K562 (cell line): ENCODE results near the gene IRF9. TPM values are rescaled to one million over a fixed set of nuclear protein-coding genes. Genes with fewer than 3 reads are reported as not detected.

Source experiments
- AFF1 ChIP-seq, 2 experiments: fragments of 450-650 bp; IDR thresholded peaks; 2 replicates each; pipeline ENCODE4 v1.6.1; 2018; ENCODE audit warnings: mild to moderate bottlenecking in 2 of 2, low read depth in 1 of 2; ENCODE audit not compliant: partially characterized antibody in 2 of 2
- ASH1L ChIP-seq: fragments of 450-650 bp; IDR thresholded peaks from 2 replicates; pipeline ENCODE4 v1.6.1; 2018; ENCODE audit warnings: borderline replicate concordance, mild to moderate bottlenecking, low read depth; ENCODE audit not compliant: partially characterized antibody
- BRCA1 ChIP-seq, 2 experiments: fragments of 450-650 bp in 1 of 2; sonication (generic) in 1 of 2; formaldehyde crosslinking in 1 of 2; IDR thresholded peaks; 2 replicates each; pipeline versions ENCODE4 v1.5.0 to v1.6.1; 2017 to 2020; ENCODE audit warnings: mild to moderate bottlenecking in 1 of 2, missing genetic modification reagents in 1 of 2
- CHCHD3 ChIP-seq: fragments of 250-450 bp; sonication (Bioruptor Pico); IDR thresholded peaks from 2 replicates; pipeline ENCODE4 v2.1.2; 2022; ENCODE audit warnings: mild to moderate bottlenecking
- CTCF ChIP-seq, 3 experiments: IDR thresholded peaks in 2 of 3; conservative IDR thresholded peaks in 1 of 3; 2 replicates each; pipeline ENCODE4 v1.5.1; 2011 to 2012; ENCODE audit warnings: low read length in 3 of 3, mild to moderate bottlenecking in 3 of 3, control low read depth in 2 of 3, improper control_type of control experiment in 1 of 3, inconsistent platforms in 1 of 3, low read depth in 1 of 3, mixed read lengths in 1 of 3, moderate library complexity in 1 of 3; ENCODE audit not compliant: insufficient read depth in 2 of 3
- CXXC5 ChIP-seq: fragments of 250-450 bp; sonication (Bioruptor Pico); IDR thresholded peaks from 2 replicates; pipeline ENCODE4 v1.8.0; 2022; ENCODE audit warnings: inconsistent platforms, mild to moderate bottlenecking, moderate library complexity
- DPF2 ChIP-seq: fragments of 450-650 bp; IDR thresholded peaks from 2 replicates; pipeline ENCODE4 v1.6.1; 2016
- GABPB1 ChIP-seq: sonication (generic); formaldehyde crosslinking; IDR thresholded peaks from 2 replicates; pipeline ENCODE4 v1.8.0; 2022; ENCODE audit warnings: mild to moderate bottlenecking, missing genetic modification reagents
- KLF6 ChIP-seq: fragments of 250-450 bp; sonication (Bioruptor Pico); IDR thresholded peaks from 2 replicates; pipeline ENCODE4 v1.4.0; 2020; ENCODE audit warnings: mild to moderate bottlenecking, moderate library complexity, borderline replicate concordance
- MYNN ChIP-seq, 2 experiments: sonication (generic); formaldehyde crosslinking in 1 of 2; IDR thresholded peaks; 2 replicates each; pipeline versions ENCODE4 v1.5.0 to v1.6.1; 2016 to 2020; ENCODE audit warnings: antibody characterized with exemption in 1 of 2, missing genetic modification reagents in 1 of 2
- PTRF ChIP-seq: fragments of 450-650 bp; IDR thresholded peaks from 2 replicates; pipeline ENCODE4 v1.6.1; 2016; ENCODE audit warnings: mild to moderate bottlenecking, missing genetic modification characterization, missing compliant biosample characterization
- RB1 ChIP-seq: fragments of 450-650 bp; IDR thresholded peaks from 2 replicates; pipeline ENCODE4 v1.6.1; 2017; ENCODE audit warnings: low read depth, mild to moderate bottlenecking
- RBM34 ChIP-seq: fragments of 200-400 bp; formaldehyde crosslinking; IDR thresholded peaks from 2 replicates; pipeline ENCODE4 v1.6.1; 2018; ENCODE audit warnings: low read length, borderline replicate concordance; ENCODE audit not compliant: insufficient read depth
- RFX5 ChIP-seq: IDR thresholded peaks from 2 replicates; pipeline ENCODE4 v1.6.1; 2011; ENCODE audit warnings: low read depth, mild to moderate bottlenecking, improper control_type of control experiment, low read length
- SLC30A9 ChIP-seq: fragments of 250-450 bp; sonication (Bioruptor Pico); IDR thresholded peaks from 2 replicates; pipeline ENCODE4 v1.8.0; 2022; ENCODE audit warnings: mild to moderate bottlenecking, moderate library complexity
- TRIM28 ChIP-seq: fragments of 450-650 bp; IDR thresholded peaks from 2 replicates; pipeline ENCODE4 v1.6.1; 2017
- USF2 ChIP-seq: sonication (generic); formaldehyde crosslinking; IDR thresholded peaks from 2 replicates; pipeline ENCODE4 v1.5.0; 2020; ENCODE audit warnings: missing genetic modification reagents
- YY1 ChIP-seq, 3 experiments: IDR thresholded peaks; 2 replicates each; pipeline ENCODE4 v1.6.1; 2011; ENCODE audit warnings: low read length in 2 of 3, mild to moderate bottlenecking in 2 of 3, moderate library complexity in 2 of 3, borderline replicate concordance in 1 of 3, control low read depth in 1 of 3, low read depth in 1 of 3; ENCODE audit not compliant: insufficient read depth in 3 of 3, insufficient replicate concordance in 2 of 3, control insufficient read depth in 1 of 3, insufficient read length in 1 of 3; ENCODE audit errors: extremely low read depth in 1 of 3
- ZNF77 ChIP-seq: fragments of 250-450 bp; sonication (Bioruptor Pico); IDR thresholded peaks from 2 replicates; pipeline ENCODE4 v1.5.0; 2020
- ZNF830 ChIP-seq: fragments of 250-450 bp; sonication (Bioruptor Pico); IDR thresholded peaks from 2 replicates; pipeline ENCODE4 v1.5.0; 2021; ENCODE audit warnings: mild to moderate bottlenecking
- polyA plus RNA-seq, 8 experiments: library from polyadenylated mRNA; depleted of rRNA in 4 of 8; stranded (reverse) in 5 of 8; unstranded in 3 of 8; fragments of >200 nt; fragmentation: Nextera tagmentation in 2 of 8; fragmentation: Illumina TruSeq in 1 of 8; extraction: Ambion mirVana in 2 of 8; extraction: Trizol in 1 of 8; gene quantifications; 2 replicates each; pipeline versions ENCODE4 v1.2.1 to v1.2.3, GENCODE V29; 2011 to 2014; ENCODE audit warnings: inconsistent platforms in 1 of 8, missing spikeins in 1 of 8
- total RNA-seq, 7 experiments: library from RNA; depleted of rRNA in 6 of 7; stranded (reverse); fragments of >200 nt in 6 of 7; fragmentation: Illumina TruSeq in 2 of 7; extraction: Trizol in 2 of 7; gene quantifications; 2 replicates each; pipeline versions ENCODE4 v1.2.1 to v1.2.3, GENCODE V29; 2011 to 2021; ENCODE audit warnings: low replicate concordance in 1 of 7

IRF9 gene
- total and polyA plus RNA-seq, 9 of the 15 experiments (the other 6 are each of a cell fraction or from before 2014, with no cell fraction given): 0.79 to 14.8 (median 6.1) TPM

- TF ChIP-seq RFX5 (no peak), AFF1 (IDR thresholded peaks at IDR 0.05; ENCODE audit: low read depth in 1 of 2, partially characterized antibody in 2 of 2) (peak in 1 of 2 experiments; percentile 22), DPF2 (0 out of 2 replicates have a peak, but pooled peaks have one; percentile 42), MYNN (IDR thresholded peaks at IDR 0.05) (peak; percentile 90), MYNN (CRISPR knock-in tag; IDR thresholded peaks at IDR 0.05) (no peak), CXXC5 (CRISPR knock-in tag) (peak; percentile 46; the same call in 1 of the 2 replicates), RBM34 (no peak), ZNF77 (CRISPR knock-in tag) (no peak), TRIM28 (no peak), PTRF (tag) (no peak), KLF6 (0 out of 2 replicates have a peak, but pooled peaks have one; percentile 22), CTCF (IDR thresholded peaks at IDR 0.05 in 2 of 3, conservative IDR thresholded peaks at IDR 0.05 in 1 of 3; ENCODE audit: insufficient read depth in 2 of 3, low read depth in 1 of 3, low read length in 3 of 3) (peak; percentile 78 to 97 (median 92)), ZNF830 (no peak), YY1 (IDR thresholded peaks at IDR 0.05; ENCODE audit: borderline replicate concordance in 1 of 3, control insufficient read depth in 1 of 3, extremely low read depth in 1 of 3, insufficient read depth in 3 of 3, insufficient read length in 1 of 3, insufficient replicate concordance in 2 of 3, low read depth in 1 of 3, low read length in 2 of 3) (peak in 1 of 3 experiments; percentile 25), RB1 (peak; percentile 71; the same call in 1 of the 2 replicates), ASH1L (no peak), USF2 (CRISPR knock-in tag) (peak; percentile 94), GABPB1 (CRISPR knock-in tag) (peak; percentile 70), CHCHD3 (CRISPR knock-in tag) (no peak), BRCA1 (IDR thresholded peaks at IDR 0.05) (no peak), BRCA1 (CRISPR knock-in tag; IDR thresholded peaks at IDR 0.05) (no peak), SLC30A9 (no peak)
These were observed at the start of gene IRF9 (continued) for GRCh38 chr14:24160850-24161804.
